Measurements from ENCODE around the gene ENPP6.

ENPP6 gene

DNA sequence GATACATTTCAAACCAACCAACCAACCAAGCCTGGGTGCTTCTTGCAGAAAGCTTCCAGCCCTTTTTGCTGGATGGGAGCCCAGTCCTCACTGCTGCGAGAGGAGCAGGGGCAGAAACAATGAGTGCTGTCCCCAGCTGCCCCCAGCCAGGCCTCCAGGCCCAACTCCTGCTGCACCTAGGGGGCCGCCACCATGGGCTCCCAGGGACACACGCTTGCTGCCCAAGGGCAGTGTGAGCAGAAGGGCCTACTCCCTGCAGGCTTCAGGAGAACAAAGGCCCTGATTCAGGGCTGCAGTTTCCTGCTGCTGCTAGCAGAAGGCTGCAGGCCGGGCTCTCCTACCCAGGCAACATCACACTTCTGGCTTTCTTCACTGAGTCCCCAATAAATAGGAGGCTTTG lies 37.7 kb upstream of the ENPP6 start:
- TF ChIP-seq, protein P1, sequence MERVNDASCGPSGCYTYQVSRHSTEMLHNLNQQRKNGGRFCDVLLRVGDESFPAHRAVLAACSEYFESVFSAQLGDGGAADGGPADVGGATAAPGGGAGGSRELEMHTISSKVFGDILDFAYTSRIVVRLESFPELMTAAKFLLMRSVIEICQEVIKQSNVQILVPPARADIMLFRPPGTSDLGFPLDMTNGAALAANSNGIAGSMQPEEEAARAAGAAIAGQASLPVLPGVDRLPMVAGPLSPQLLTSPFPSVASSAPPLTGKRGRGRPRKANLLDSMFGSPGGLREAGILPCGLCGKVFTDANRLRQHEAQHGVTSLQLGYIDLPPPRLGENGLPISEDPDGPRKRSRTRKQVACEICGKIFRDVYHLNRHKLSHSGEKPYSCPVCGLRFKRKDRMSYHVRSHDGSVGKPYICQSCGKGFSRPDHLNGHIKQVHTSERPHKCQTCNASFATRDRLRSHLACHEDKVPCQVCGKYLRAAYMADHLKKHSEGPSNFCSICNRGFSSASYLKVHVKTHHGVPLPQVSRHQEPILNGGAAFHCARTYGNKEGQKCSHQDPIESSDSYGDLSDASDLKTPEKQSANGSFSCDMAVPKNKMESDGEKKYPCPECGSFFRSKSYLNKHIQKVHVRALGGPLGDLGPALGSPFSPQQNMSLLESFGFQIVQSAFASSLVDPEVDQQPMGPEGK (CRISPR knock-in tag; IDR thresholded peaks at IDR 0.05; ENCODE audit: borderline replicate concordance): no peak
- TF ChIP-seq, protein P2, sequence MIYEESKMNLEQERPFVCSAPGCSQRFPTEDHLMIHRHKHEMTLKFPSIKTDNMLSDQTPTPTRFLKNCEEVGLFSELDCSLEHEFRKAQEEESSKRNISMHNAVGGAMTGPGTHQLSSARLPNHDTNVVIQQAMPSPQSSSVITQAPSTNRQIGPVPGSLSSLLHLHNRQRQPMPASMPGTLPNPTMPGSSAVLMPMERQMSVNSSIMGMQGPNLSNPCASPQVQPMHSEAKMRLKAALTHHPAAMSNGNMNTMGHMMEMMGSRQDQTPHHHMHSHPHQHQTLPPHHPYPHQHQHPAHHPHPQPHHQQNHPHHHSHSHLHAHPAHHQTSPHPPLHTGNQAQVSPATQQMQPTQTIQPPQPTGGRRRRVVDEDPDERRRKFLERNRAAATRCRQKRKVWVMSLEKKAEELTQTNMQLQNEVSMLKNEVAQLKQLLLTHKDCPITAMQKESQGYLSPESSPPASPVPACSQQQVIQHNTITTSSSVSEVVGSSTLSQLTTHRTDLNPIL (CRISPR knock-in tag; IDR thresholded peaks at IDR 0.05; ENCODE audit: low read depth): no peak
- TF ChIP-seq ZFP3 (CRISPR knock-in tag; IDR thresholded peaks at IDR 0.05): no peak
- TF ChIP-seq ZNF70 (CRISPR knock-in tag; IDR thresholded peaks at IDR 0.05): no peak
- no peak for TF ChIP-seq PPARA (CRISPR knock-in tag; IDR thresholded peaks at IDR 0.05; ENCODE audit: borderline replicate concordance)
- TF ChIP-seq, protein P3, sequence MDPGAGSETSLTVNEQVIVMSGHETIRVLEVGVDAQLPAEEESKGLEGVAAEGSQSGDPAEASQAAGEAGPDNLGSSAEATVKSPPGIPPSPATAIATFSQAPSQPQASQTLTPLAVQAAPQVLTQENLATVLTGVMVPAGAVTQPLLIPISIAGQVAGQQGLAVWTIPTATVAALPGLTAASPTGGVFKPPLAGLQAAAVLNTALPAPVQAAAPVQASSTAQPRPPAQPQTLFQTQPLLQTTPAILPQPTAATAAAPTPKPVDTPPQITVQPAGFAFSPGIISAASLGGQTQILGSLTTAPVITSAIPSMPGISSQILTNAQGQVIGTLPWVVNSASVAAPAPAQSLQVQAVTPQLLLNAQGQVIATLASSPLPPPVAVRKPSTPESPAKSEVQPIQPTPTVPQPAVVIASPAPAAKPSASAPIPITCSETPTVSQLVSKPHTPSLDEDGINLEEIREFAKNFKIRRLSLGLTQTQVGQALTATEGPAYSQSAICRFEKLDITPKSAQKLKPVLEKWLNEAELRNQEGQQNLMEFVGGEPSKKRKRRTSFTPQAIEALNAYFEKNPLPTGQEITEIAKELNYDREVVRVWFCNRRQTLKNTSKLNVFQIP (CRISPR knock-in tag; IDR thresholded peaks at IDR 0.05; ENCODE audit: borderline replicate concordance, low read depth): no peak
- no peak for TF ChIP-seq ARNTL (CRISPR knock-in tag; IDR thresholded peaks at IDR 0.05; ENCODE audit: borderline replicate concordance, low read depth)
- no peak for TF ChIP-seq TCF4 (CRISPR knock-in tag; IDR thresholded peaks at IDR 0.05; ENCODE audit: borderline replicate concordance)
- no peak for TF ChIP-seq GLIS3 (CRISPR knock-in tag; IDR thresholded peaks at IDR 0.05)
- no peak for TF ChIP-seq CSDC2 (CRISPR knock-in tag; IDR thresholded peaks at IDR 0.05)
- TF ChIP-seq, protein P4, sequence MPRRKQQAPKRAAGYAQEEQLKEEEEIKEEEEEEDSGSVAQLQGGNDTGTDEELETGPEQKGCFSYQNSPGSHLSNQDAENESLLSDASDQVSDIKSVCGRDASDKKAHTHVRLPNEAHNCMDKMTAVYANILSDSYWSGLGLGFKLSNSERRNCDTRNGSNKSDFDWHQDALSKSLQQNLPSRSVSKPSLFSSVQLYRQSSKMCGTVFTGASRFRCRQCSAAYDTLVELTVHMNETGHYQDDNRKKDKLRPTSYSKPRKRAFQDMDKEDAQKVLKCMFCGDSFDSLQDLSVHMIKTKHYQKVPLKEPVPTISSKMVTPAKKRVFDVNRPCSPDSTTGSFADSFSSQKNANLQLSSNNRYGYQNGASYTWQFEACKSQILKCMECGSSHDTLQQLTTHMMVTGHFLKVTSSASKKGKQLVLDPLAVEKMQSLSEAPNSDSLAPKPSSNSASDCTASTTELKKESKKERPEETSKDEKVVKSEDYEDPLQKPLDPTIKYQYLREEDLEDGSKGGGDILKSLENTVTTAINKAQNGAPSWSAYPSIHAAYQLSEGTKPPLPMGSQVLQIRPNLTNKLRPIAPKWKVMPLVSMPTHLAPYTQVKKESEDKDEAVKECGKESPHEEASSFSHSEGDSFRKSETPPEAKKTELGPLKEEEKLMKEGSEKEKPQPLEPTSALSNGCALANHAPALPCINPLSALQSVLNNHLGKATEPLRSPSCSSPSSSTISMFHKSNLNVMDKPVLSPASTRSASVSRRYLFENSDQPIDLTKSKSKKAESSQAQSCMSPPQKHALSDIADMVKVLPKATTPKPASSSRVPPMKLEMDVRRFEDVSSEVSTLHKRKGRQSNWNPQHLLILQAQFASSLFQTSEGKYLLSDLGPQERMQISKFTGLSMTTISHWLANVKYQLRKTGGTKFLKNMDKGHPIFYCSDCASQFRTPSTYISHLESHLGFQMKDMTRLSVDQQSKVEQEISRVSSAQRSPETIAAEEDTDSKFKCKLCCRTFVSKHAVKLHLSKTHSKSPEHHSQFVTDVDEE (CRISPR knock-in tag; IDR thresholded peaks at IDR 0.05): no peak
- no peak for TF ChIP-seq ZC3H10 (CRISPR knock-in tag; IDR thresholded peaks at IDR 0.05)
- TF ChIP-seq ZNF8 (CRISPR knock-in tag; IDR thresholded peaks at IDR 0.05): no peak
- TF ChIP-seq OSR1 (CRISPR knock-in tag; IDR thresholded peaks at IDR 0.05): no peak
- no peak for TF ChIP-seq BACH2 (CRISPR knock-in tag; IDR thresholded peaks at IDR 0.05; ENCODE audit: borderline replicate concordance)
- TF ChIP-seq ESRRG (CRISPR knock-in tag; IDR thresholded peaks at IDR 0.05): no peak
- no peak for TF ChIP-seq ZNF565 (CRISPR knock-in tag; conservative IDR thresholded peaks at IDR 0.05; ENCODE audit: low read depth)
- TF ChIP-seq, protein P5, sequence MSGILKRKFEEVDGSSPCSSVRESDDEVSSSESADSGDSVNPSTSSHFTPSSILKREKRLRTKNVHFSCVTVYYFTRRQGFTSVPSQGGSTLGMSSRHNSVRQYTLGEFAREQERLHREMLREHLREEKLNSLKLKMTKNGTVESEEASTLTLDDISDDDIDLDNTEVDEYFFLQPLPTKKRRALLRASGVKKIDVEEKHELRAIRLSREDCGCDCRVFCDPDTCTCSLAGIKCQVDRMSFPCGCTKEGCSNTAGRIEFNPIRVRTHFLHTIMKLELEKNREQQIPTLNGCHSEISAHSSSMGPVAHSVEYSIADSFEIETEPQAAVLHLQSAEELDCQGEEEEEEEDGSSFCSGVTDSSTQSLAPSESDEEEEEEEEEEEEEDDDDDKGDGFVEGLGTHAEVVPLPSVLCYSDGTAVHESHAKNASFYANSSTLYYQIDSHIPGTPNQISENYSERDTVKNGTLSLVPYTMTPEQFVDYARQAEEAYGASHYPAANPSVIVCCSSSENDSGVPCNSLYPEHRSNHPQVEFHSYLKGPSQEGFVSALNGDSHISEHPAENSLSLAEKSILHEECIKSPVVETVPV (CRISPR knock-in tag; IDR thresholded peaks at IDR 0.05): no peak
- TF ChIP-seq RARB (CRISPR knock-in tag; IDR thresholded peaks at IDR 0.05): no peak
- no peak for ATAC-seq

DNA sequence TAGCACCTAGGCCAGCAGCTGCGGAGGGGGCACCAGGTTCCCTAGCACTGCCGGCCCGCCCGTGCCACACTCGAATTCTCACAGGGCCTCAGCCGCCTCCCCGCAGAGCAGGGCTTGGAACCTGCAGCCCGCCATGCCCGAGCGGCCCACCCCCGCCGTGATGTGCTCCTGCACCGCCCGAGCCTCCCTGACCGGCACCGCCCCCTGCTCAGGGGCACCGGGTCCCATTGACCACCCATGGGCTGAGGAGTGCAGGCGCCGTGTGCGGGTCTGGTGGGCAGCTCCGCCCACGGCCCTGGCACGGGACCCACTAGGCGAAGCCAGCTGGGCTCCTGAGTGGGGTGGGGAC lies 35.4 kb upstream of the ENPP6 start:
- ATAC-seq: no peak
- no peak for TF ChIP-seq ZNF8 (CRISPR knock-in tag; IDR thresholded peaks at IDR 0.05)
- TF ChIP-seq SNAI2 (CRISPR knock-in tag; IDR thresholded peaks at IDR 0.05): no peak
- no peak for TF ChIP-seq ZFP30 (CRISPR knock-in tag; IDR thresholded peaks at IDR 0.05)
- TF ChIP-seq, protein P5 (CRISPR knock-in tag; IDR thresholded peaks at IDR 0.05): no peak
- no peak for TF ChIP-seq OSR1 (CRISPR knock-in tag; IDR thresholded peaks at IDR 0.05)
- TF ChIP-seq ESRRG (CRISPR knock-in tag; IDR thresholded peaks at IDR 0.05): no peak
- no peak for TF ChIP-seq ZNF70 (CRISPR knock-in tag; IDR thresholded peaks at IDR 0.05)
- TF ChIP-seq ZNF565 (CRISPR knock-in tag; conservative IDR thresholded peaks at IDR 0.05; ENCODE audit: low read depth): no peak
- no peak for TF ChIP-seq GLIS3 (CRISPR knock-in tag; IDR thresholded peaks at IDR 0.05)
- TF ChIP-seq RARB (CRISPR knock-in tag; IDR thresholded peaks at IDR 0.05): no peak
- TF ChIP-seq BACH2 (CRISPR knock-in tag; IDR thresholded peaks at IDR 0.05; ENCODE audit: borderline replicate concordance): no peak
- TF ChIP-seq CSDC2 (CRISPR knock-in tag; IDR thresholded peaks at IDR 0.05): no peak
- TF ChIP-seq PPARA (CRISPR knock-in tag; IDR thresholded peaks at IDR 0.05; ENCODE audit: borderline replicate concordance): no peak
- TF ChIP-seq ARNTL (CRISPR knock-in tag; IDR thresholded peaks at IDR 0.05; ENCODE audit: borderline replicate concordance, low read depth): no peak
